GM19351 (cell line): ENCODE measurements around the gene NCKAP5.

Experiments used
- ATAC-seq: cut with Tn5 transposase; IDR thresholded peaks from one replicate; pipeline ENCODE4 v1.9.1; 2021; ENCODE audit warnings: mild to moderate bottlenecking, moderate library complexity; ENCODE audit not compliant: unreplicated experiment

The NCKAP5 gene

GRCh38 chr2:133123393-133123792, 444.9 kb downstream of the NCKAP5 start:
- no peak for ATAC-seq

- no peak for ATAC-seq
Measured at GRCh38 chr2:133122529-133122928, 445.7 kb downstream of the NCKAP5 start.

DNA sequence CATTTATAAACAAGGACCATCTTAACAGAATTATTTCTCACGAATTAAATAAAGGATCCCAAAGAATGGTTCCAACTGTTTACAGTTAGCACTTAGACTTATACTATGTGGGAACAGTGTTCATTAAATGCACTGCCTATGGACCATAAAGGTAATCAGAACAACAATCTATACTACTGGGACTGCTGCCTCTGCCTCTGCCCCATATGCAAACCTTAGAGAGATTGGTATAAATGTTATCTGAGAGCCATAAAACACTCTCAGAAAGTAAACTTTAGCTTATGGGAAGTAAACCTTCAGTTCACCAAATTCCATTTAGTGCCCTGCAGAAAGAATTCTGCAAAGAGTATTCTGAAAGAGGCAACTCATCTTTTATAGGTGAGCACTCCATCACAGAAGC, 448.0 kb downstream of the NCKAP5 start:
- ATAC-seq: no peak

- ATAC-seq: no peak
Measured at GRCh38 chr2:133110201-133110600, 458.1 kb downstream of the NCKAP5 start.

GRCh38 chr2:133109772-133110171, 458.5 kb downstream of the NCKAP5 start:
- no peak for ATAC-seq

DNA sequence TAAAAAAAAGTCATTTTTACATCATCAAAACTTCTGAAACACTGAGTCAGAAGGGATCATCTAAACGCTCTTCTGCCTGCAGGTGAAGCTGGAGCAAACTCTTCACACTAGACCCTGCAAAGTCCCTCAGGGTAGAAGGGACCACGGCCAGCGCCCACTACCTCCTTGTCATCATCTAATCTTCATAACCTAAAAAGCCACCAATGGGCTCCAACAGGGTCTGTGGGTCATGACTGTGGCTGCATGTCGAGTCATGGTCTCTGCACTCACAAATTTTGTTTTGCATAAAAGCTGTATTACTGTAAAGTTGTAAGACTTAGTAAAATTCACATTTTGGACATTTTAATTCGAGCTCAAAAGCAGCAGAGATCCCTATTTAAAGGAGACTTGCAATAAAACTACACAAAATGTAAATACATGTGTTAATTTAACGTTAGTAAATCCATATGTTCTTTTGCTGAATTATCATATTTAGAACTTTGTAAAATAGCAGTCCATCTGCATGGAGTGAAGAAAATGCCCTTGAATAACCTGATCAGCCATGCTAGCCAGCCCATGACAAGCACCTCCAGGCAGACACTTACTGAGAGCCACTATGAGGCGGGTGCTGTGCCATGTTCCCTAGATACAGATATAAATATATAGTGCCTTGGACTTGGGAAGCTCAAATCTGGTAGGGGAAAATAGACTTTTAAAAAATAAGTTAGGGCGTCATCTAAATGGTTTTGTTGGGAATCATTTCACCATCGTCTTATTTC, 461.0 kb downstream of the NCKAP5 start:
- ATAC-seq: no peak

DNA sequence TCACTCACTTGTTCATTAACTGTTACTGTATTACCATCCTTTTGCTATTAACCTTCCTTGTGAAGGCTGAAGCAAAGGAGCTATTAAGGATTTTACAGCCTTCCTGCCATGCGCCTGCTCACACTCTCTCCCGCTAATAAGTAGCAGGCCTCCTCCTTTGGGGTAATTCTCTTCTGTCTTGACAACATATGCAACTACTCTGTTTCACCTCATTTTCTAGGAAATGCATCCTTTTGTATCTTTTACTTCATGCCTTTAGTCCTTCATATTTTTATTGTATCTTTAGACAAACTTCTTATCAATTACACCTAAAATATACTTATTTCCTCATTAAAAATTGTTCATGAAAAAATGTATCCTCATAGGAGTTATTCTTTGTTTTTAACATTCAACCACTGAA, 463.4 kb downstream of the NCKAP5 start:
- ATAC-seq: no peak

DNA sequence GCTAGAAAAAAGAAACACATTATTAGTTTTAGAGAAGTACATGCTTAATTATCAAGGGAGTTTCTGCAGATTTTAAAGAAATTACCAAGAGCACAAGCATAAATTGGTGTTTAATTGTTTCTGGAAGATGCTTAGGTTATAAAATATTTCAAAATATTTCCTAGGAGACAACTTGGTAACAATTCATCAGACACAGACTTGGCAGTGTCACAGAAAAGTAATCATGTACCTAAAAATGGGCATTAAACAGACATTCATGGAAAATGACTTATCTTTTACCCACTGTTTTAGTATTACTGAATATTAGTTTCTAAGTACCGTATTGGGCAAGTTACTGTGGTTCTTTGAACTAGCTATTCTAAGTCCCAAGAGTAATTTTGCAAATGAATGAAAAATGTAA, 469.5 kb downstream of the NCKAP5 start:
- no peak for ATAC-seq

DNA sequence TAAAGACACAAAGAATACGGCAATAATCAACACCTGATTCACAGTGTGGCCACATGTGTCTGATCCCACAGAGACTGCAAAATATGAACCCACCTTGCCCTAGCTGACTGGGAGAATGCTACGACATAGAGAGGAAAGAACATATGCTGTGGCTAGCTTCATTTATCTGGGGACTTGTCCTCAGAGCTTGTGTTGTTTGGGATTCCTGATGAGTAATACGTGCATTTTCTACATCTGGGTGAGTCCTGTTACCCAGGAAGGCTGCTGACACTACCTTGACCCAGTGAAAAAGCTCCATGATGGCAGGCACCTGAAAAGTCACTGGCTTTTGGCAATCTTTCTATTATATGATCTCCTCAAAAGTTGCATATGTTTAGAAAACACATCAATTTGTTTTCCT, 470.6 kb downstream of the NCKAP5 start:
- ATAC-seq: no peak

DNA sequence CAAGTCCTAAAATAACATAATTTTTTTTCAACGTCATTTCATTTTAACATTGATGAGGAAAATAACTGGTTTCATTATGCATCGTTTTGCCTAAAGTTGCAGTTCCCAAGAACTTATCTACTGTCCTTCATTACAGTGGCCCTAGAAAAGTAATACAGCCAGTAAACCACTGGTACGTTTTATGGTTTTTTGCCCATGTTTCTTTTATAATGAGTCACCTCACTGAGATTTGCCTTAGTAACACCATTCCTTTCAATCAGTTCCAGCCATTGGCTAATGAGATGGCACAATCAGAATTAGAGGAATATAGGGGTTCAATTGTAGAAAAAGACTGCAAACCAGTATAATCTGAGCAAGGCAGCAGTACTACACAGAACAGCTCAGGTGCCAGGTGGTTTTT, 475.7 kb downstream of the NCKAP5 start:
- ATAC-seq: no peak

- ATAC-seq: no peak
Measured at GRCh38 chr2:133090358-133090757, 477.9 kb downstream of the NCKAP5 start.

DNA sequence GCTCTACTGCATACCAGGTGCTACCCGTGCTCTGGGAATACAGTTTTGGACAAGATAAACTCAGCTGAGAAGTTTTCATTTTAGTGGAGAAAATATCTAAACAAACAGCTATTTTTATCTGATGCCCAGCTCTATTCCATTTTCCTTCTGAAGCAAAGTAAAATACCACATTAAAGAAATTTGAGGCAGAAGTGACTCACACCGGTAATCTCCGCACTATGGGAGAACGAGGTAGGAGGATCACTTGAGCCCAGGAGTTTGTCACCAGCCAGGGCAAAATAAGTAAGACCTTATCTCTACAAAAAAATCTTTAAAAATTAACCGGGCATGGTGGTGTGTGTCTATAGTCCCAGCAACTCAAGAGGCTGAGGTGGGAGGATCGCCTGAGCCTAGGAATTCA, 482.1 kb downstream of the NCKAP5 start:
- ATAC-seq: no peak

GRCh38 chr2:133085646-133086045, 482.6 kb downstream of the NCKAP5 start:
- no peak for ATAC-seq

DNA sequence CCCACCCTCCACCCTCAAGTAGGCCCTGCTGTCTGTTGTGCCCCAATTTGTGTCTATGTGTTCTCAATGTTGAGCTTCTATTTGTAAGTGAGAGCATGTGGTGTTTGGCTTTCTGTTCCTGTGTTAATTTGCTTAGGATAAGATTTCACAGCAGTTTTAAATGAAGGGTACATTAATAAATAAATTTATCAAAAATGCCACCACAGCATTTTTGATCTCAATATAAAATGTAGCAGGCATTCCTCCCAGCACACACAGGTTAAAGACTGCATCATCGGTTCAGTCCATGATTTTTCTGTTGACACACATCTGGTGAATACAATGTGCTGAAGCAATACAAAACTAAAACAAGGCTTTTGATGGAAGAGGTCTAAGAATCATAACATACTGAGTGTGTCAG, 486.2 kb downstream of the NCKAP5 start:
- no peak for ATAC-seq

GRCh38 chr2:133080822-133081221, 487.4 kb downstream of the NCKAP5 start:
- no peak for ATAC-seq

GRCh38 chr2:133078667-133079411, 489.4 kb downstream of the NCKAP5 start:
- no peak for ATAC-seq

DNA sequence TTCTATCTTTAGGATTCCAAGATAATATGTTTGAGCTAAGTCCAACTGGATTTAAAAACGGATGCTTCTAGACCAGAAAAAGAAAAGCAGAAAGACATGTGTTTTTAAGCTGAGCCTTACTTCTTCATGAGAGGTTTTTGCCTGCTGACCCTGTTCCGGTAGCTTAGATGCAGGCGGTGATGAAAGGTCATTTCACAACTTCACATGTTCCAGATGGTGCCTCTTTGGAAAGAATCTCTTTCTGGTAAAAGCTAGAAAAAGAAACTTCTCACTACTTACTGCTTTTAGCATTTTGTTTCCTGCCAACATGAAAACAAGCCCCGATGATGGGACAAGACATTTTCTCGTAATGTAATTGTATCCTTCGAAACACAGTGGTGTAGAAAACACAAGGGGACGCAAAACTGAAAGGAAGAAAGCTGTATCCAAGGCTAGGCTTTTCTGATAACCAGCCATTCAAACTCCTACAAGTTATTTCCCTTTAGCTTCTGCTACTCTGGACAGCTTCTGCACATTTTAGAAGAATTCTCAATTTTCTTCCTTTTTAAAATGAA, 490.9 kb downstream of the NCKAP5 start:
- ATAC-seq: no peak

- ATAC-seq: no peak
Measured at GRCh38 chr2:133072837-133073694, 495.2 kb downstream of the NCKAP5 start.

GRCh38 chr2:133063775-133064174, 504.5 kb downstream of the NCKAP5 start:
- ATAC-seq: no peak

GRCh38 chr2:133062931-133063665, 505.2 kb downstream of the NCKAP5 start:
- no peak for ATAC-seq
